Measurements from ENCODE around the gene JAK1.

DNA sequence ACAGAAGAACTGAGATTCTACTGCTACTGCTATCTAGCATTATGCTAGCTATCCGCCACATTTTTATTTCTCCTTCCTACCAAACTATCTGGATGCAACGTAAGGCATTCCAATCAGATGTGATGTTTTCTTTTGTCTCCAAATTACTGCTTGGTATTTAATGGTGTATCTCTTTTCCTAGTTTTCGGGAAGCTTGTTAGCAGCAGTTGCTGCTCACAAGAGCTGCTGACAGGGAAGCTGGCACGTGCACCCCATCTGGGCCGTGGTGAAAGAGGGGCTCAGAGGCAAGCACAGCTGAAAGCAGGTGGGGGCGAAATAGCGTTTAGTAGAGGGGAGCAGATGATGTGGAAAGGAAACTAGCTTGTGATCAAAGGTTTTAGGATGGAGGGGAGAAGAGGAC is 57.3 kb downstream of the JAK1 start:
- TF ChIP-seq GATA2 (IDR thresholded peaks at IDR 0.05; ENCODE audit: low read depth, low read length) (no peak), GATA3 (IDR thresholded peaks at IDR 0.05; ENCODE audit: low read depth, low read length) (no peak)

Measured in SH-SY5Y (cell line).